ENCODE data around the gene DUSP16. TPM values are rescaled to one million over a fixed set of nuclear protein-coding genes. Genes with fewer than 3 reads are reported as not detected.
A peak's percentile ranks its signal among the peaks of the same experiment; 100 is the strongest.

DUSP16 gene
- total RNA-seq, 3 donors from 2014 or later (not counting 1 experiment from before 2014, with no cell fraction given), result 6.9 to 19.9 (median 10.0) TPM

- no peak for DNase-seq
- Histone ChIP-seq H3K4me1 (ENCODE audit: control insufficient read depth, insufficient read depth, low read length) (peaks cover 10% of the 10 kb centered on the region), H3K27ac (ENCODE audit: low read length) (no peak overlapping the region), H3K4me3 (ENCODE audit: low read length) (no peak overlapping the region), H3K27me3 (ENCODE audit: control insufficient read depth, insufficient read depth, low read length) (no peaks in the 10 kb centered on the region), H3K9me3 (ENCODE audit: control insufficient read depth, insufficient read depth, low read length) (no peaks in the 10 kb centered on the region), H3K36me3 (ENCODE audit: control insufficient read depth, insufficient read depth, low read length) (no peaks in the 10 kb centered on the region)
- Mint-ChIP-seq H3K27ac (no peak overlapping the region), H3K36me3 (no peaks in the 10 kb centered on the region), H3K4me1 (peaks cover 10 to 13% of the 10 kb centered on the region in 2 donors), H3K4me3 (peak overlapping the region; percentile 85), H3K9me3 (no peaks in the 10 kb centered on the region), H3K27me3 (ENCODE audit: low read depth in 2 of 2) (peaks cover 0 to 3% of the 10 kb centered on the region in 2 donors)
- TF ChIP-seq, protein P1, sequence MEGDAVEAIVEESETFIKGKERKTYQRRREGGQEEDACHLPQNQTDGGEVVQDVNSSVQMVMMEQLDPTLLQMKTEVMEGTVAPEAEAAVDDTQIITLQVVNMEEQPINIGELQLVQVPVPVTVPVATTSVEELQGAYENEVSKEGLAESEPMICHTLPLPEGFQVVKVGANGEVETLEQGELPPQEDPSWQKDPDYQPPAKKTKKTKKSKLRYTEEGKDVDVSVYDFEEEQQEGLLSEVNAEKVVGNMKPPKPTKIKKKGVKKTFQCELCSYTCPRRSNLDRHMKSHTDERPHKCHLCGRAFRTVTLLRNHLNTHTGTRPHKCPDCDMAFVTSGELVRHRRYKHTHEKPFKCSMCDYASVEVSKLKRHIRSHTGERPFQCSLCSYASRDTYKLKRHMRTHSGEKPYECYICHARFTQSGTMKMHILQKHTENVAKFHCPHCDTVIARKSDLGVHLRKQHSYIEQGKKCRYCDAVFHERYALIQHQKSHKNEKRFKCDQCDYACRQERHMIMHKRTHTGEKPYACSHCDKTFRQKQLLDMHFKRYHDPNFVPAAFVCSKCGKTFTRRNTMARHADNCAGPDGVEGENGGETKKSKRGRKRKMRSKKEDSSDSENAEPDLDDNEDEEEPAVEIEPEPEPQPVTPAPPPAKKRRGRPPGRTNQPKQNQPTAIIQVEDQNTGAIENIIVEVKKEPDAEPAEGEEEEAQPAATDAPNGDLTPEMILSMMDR (IDR thresholded peaks at IDR 0.05), result no peak
- intact Hi-C loops (cut with micrococcal nuclease), result loop anchor here (5.0 kb wide), 3 partner anchors 118 to 203 kb away; partner anchors contain the start of genes BORCS5 and CDKN1B
- 93% methylated on average over 2 of the region's 3 CpGs for WGBS (ENCODE audit: insufficient coverage)
- ATAC-seq, result no peak
Measured at GRCh38 chr12:12559719-12560296, 2.9 kb downstream of the DUSP16 start.

- Mint-ChIP-seq H3K27me3 (ENCODE audit: low read depth in 2 of 2) (peaks cover 0 to 3% of the 10 kb centered on the region in 2 donors), H3K4me3 (no peak overlapping the region), H3K27ac (no peak overlapping the region), H3K36me3 (no peaks in the 10 kb centered on the region), H3K4me1 (peaks cover 10 to 13% of the 10 kb centered on the region in 2 donors), H3K9me3 (no peaks in the 10 kb centered on the region)
- intact Hi-C loops (cut with micrococcal nuclease), result no loop called here
- ATAC-seq (no peak), DNase-seq (no peak)
- H3K36me3 ChIP-seq (ENCODE audit: control insufficient read depth, insufficient read depth, low read length), result no peaks in the 10 kb centered on the region
- TF ChIP-seq, protein P1 (IDR thresholded peaks at IDR 0.05), result no peak
- WGBS (ENCODE audit: insufficient coverage), result 80% methylated on average over 3 of the region's 4 CpGs
- no peaks in the 10 kb centered on the region for H3K27me3 ChIP-seq (ENCODE audit: control insufficient read depth, insufficient read depth, low read length)
- no peak overlapping the region for H3K4me3 ChIP-seq (ENCODE audit: low read length)
- H3K27ac ChIP-seq (ENCODE audit: low read length), result no peak overlapping the region
- H3K9me3 ChIP-seq (ENCODE audit: control insufficient read depth, insufficient read depth, low read length), result no peaks in the 10 kb centered on the region
- peaks cover 10% of the 10 kb centered on the region for H3K4me1 ChIP-seq (ENCODE audit: control insufficient read depth, insufficient read depth, low read length)
Measured at GRCh38 chr12:12558291-12558690, 4.4 kb downstream of the DUSP16 start.

- peaks cover 0 to 3% of the 10 kb centered on the region in 2 donors for H3K27me3 Mint-ChIP-seq (ENCODE audit: low read depth in 2 of 2)
- Histone ChIP-seq H3K27me3 (ENCODE audit: control insufficient read depth, insufficient read depth, low read length) (no peaks in the 10 kb centered on the region), H3K9me3 (ENCODE audit: control insufficient read depth, insufficient read depth, low read length) (no peaks in the 10 kb centered on the region), H3K27ac (ENCODE audit: low read length) (no peak overlapping the region), H3K4me1 (ENCODE audit: control insufficient read depth, insufficient read depth, low read length) (peaks cover 7% of the 10 kb centered on the region), H3K36me3 (ENCODE audit: control insufficient read depth, insufficient read depth, low read length) (no peaks in the 10 kb centered on the region), H3K4me3 (ENCODE audit: low read length) (no peak overlapping the region)
- H3K36me3 Mint-ChIP-seq, result no peaks in the 10 kb centered on the region
- H3K4me3 Mint-ChIP-seq, result no peak overlapping the region
- ATAC-seq (no peak), DNase-seq (no peak)
- intact Hi-C loops (cut with micrococcal nuclease), result no loop called here
- peaks cover 10 to 13% of the 10 kb centered on the region in 2 donors for H3K4me1 Mint-ChIP-seq
- no peaks in the 10 kb centered on the region for H3K9me3 Mint-ChIP-seq
- no peak overlapping the region for H3K27ac Mint-ChIP-seq
- TF ChIP-seq, protein P1 (IDR thresholded peaks at IDR 0.05), result no peak
- 100% methylated on average over 2 of the region's 3 CpGs for WGBS (ENCODE audit: insufficient coverage)
Measured at GRCh38 chr12:12557733-12558132, 4.9 kb downstream of the DUSP16 start.

- no peaks in the 10 kb centered on the region for H3K9me3 Mint-ChIP-seq
- H3K4me1 Mint-ChIP-seq, result peaks cover 2 to 5% of the 10 kb centered on the region in 2 donors
- ATAC-seq (no peak), DNase-seq (no peak)
- Histone ChIP-seq H3K4me3 (ENCODE audit: low read length) (no peak overlapping the region), H3K9me3 (ENCODE audit: control insufficient read depth, insufficient read depth, low read length) (no peaks in the 10 kb centered on the region), H3K4me1 (ENCODE audit: control insufficient read depth, insufficient read depth, low read length) (no peaks in the 10 kb centered on the region), H3K36me3 (ENCODE audit: control insufficient read depth, insufficient read depth, low read length) (no peaks in the 10 kb centered on the region), H3K27me3 (ENCODE audit: control insufficient read depth, insufficient read depth, low read length) (no peaks in the 10 kb centered on the region), H3K27ac (ENCODE audit: low read length) (no peak overlapping the region)
- H3K27ac Mint-ChIP-seq, result no peak overlapping the region
- H3K36me3 Mint-ChIP-seq, result no peaks in the 10 kb centered on the region
- TF ChIP-seq, protein P1 (IDR thresholded peaks at IDR 0.05), result no peak
- peaks cover 0 to 3% of the 10 kb centered on the region in 2 donors for H3K27me3 Mint-ChIP-seq (ENCODE audit: low read depth in 2 of 2)
- intact Hi-C loops (cut with micrococcal nuclease), result no loop called here
- H3K4me3 Mint-ChIP-seq, result no peak overlapping the region
- WGBS (ENCODE audit: insufficient coverage), result 96% methylated on average over 3 of the region's 4 CpGs
Measured at GRCh38 chr12:12555656-12556055, 7.0 kb downstream of the DUSP16 start.
